T-helper 1 cell treated with Interleukin-12 subunit alpha and Interleukin-12 subunit beta and Interleukin-4 antibody, amounts not matched to agents 30 μg/mL and 1 μg/mL, for 36 hours (primary cell): ENCODE data around the gene CTDP1.
A peak's percentile ranks its signal among the peaks of the same experiment; 100 is the strongest.
"Not testable (repeated sequence)": the region's sequence is repeated elsewhere in the genome, so short reads cannot be mapped to it uniquely, and the experiment has no call there.

Source experiments
- H3K27ac Mint-ChIP-seq: one replicate; pipeline ENCODE4 v1.8.0; 2021; ENCODE audit warnings: mild to moderate bottlenecking, mixed read lengths
- H3K27me3 Mint-ChIP-seq: one replicate; pipeline ENCODE4 v1.8.0; 2021; ENCODE audit warnings: low read depth, mixed read lengths
- H3K36me3 Mint-ChIP-seq: one replicate; pipeline ENCODE4 v1.8.0; 2021; ENCODE audit warnings: low read depth, mixed read lengths
- H3K4me1 Mint-ChIP-seq: one replicate; pipeline ENCODE4 v1.8.0; 2021; ENCODE audit warnings: low read depth, mixed read lengths
- H3K4me3 Mint-ChIP-seq: one replicate; pipeline ENCODE4 v1.8.0; 2021; ENCODE audit warnings: mild to moderate bottlenecking, moderate library complexity, mixed read lengths
- H3K9me3 Mint-ChIP-seq: one replicate; pipeline ENCODE4 v1.8.0; 2021; ENCODE audit warnings: mixed read lengths

CTDP1 gene

DNA sequence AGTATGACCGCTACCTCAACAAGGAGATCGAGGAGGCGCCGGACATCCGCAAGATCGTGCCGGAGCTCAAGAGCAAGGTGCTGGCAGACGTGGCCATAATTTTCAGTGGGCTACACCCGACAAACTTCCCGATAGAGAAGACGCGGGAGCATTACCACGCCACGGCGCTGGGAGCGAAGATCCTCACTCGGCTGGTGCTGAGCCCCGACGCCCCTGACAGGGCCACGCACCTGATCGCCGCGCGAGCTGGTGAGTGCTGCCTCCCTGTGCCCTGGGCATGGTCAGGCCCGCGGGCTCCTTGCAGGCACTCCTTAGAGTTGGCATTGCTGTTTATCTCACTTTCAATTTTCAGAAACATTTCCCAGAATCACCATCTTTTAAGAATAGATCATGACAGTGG, 35.7 kb downstream of the CTDP1 start:
- Mint-ChIP-seq H3K36me3 (peaks cover 48% of the 10 kb centered on the region), H3K27me3 (no peaks in the 10 kb centered on the region), H3K4me3 (no peak overlapping the region), H3K4me1 (peaks cover 6% of the 10 kb centered on the region), H3K9me3 (peaks cover 6% of the 10 kb centered on the region), H3K27ac (peak overlapping the region; percentile 55)

DNA sequence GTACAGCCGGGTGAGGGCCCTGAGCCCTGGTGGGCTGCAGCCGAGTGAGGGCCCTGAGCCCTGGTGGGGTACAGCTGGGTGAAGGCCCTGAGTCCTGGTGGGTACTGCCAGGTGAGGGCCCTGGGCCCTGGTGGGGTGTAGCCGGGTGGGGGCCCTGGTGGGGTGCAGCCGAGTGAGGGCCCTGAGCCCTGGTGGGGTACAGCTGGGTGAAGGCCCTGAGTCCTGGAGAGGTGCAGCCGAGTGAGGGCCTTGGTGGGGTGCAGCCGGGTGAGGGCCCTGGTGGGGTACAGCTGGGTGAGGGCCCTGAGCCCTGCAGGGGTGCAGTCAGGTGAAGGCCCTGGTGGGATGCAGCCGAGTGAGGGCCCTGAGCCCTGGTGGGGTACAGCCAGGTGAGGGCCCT, 37.5 kb downstream of the CTDP1 start:
- no peak overlapping the region for H3K27ac Mint-ChIP-seq
- H3K36me3 Mint-ChIP-seq: peaks cover 52% of the 10 kb centered on the region
- peaks cover 6% of the 10 kb centered on the region for H3K9me3 Mint-ChIP-seq
- H3K4me3 Mint-ChIP-seq: no peak overlapping the region
- peaks cover 6% of the 10 kb centered on the region for H3K4me1 Mint-ChIP-seq
- no peaks in the 10 kb centered on the region for H3K27me3 Mint-ChIP-seq

DNA sequence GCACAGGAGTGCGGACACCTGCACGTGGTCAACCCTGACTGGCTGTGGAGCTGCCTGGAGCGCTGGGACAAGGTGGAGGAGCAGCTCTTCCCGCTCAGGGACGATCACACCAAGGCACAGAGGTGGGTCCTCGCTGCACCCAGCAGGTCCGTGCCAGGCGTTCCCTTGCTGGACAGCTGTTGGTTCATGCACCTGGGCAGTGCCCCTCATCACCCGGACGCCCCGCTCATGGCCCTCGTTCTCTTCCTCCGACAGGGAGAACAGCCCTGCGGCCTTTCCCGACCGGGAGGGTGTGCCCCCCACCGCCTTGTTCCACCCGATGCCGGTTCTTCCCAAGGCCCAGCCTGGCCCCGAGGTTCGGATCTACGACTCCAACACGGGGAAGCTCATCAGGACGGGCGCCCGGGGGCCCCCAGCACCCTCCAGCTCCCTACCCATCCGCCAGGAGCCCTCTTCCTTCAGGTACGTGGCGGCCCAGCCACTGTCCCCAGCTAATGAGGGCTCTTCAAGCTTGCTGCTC, 38.0 kb downstream of the CTDP1 start:
- Mint-ChIP-seq H3K36me3 (peaks cover 49% of the 10 kb centered on the region), H3K27me3 (no peaks in the 10 kb centered on the region), H3K27ac (no peak overlapping the region), H3K4me3 (no peak overlapping the region), H3K4me1 (peaks cover 6% of the 10 kb centered on the region), H3K9me3 (peaks cover 6% of the 10 kb centered on the region)

DNA sequence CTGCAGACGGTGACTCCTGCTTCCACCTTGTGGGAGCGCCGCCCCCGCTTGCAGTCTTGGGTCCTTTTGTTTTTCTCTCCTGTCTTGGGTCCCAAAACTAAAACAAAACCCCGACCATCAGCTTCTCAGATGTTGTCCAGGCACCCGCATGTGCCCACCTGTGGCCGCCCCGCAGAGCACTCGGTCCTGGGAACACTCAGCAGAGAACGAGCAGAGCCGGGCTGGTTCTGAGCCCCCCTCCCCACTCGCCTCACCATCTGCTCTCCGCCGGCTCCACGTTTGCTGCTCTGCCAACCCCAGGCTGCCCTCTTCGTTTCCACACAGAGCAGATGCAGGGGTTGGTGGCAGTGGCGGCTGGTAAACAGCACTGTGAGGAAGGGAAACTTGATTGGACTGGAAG, 38.5 kb downstream of the CTDP1 start:
- Mint-ChIP-seq H3K27ac (no peak overlapping the region), H3K27me3 (no peaks in the 10 kb centered on the region), H3K4me1 (peaks cover 6% of the 10 kb centered on the region), H3K4me3 (no peak overlapping the region), H3K9me3 (peaks cover 6% of the 10 kb centered on the region), H3K36me3 (peaks cover 46% of the 10 kb centered on the region)

DNA sequence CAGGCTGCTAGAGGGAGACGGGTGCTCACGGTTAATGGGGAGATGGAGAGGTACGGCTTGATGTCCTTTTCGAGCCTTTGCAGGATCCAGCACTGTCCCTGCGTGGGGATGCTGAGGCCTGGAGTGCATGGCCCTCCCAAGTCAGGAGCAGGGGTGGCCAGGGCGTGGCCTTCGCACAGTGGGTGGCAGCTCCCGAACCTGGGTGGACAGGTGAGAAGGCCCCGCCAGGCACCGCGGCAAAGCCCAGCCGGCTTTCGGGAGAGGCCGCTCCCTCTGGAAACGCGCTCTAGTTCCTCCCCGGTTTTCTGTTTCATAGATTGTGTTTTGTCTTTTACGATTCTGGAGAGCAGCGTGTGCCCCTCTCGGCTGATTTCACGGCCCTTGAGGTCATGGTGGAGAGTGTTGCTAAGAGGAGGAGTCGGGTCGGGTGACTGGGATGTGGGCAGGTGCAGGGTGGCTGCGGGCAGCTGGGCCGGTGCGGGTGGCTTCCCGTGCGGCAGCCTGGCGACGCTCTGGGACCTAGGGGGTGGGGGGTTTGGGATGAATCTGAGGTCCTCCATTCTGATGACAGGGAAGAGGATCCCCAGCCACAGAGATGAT, 39.4 kb downstream of the CTDP1 start:
- peaks cover 6% of the 10 kb centered on the region for H3K9me3 Mint-ChIP-seq
- H3K4me1 Mint-ChIP-seq: peaks cover 6% of the 10 kb centered on the region
- H3K4me3 Mint-ChIP-seq: no peak overlapping the region
- no peaks in the 10 kb centered on the region for H3K27me3 Mint-ChIP-seq
- H3K36me3 Mint-ChIP-seq: peaks cover 42% of the 10 kb centered on the region
- no peak overlapping the region for H3K27ac Mint-ChIP-seq

DNA sequence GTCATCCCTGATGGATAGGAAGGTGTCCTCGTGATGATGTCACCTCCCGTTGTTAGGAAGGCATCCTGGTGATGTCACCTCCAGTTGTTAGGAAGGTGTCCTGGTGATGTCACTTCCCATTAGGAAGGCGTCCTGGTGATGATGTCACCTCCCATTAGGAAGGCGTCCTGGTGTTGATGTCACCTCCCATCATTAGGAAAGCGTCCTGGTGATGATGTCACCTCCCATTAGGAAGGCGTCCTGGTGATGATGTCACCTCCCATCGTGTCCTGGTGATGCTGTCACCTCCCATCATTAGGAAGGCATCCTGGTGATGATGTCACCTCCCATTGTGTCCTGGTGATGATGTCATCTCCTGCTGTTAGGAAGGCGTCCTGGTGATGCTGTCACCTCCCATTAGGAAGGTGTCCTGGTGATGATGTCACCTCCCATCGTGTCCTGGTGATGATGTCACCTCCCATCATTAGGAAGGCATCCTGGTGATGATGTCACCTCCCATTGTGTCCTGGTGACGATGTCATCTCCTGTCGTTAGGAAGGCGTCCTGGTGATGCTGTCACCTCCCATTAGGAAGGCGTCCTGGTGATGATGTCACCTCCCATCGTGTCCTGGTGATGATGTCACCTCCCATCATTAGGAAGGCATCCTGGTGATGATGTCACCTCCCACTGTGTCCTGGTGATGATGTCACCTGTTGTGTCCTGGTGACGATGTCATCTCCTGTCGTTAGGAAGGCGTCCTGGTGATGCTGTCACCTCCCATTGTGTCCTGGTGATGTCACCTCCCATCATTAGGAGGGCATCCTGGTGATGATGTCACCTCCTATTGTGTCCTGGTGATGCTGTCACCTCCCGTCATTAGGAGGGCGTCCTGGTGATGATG, 40.1 kb downstream of the CTDP1 start:
- not testable (repeated sequence) for H3K4me3 Mint-ChIP-seq, H3K27me3 Mint-ChIP-seq, H3K4me1 Mint-ChIP-seq, H3K9me3 Mint-ChIP-seq
- Mint-ChIP-seq H3K36me3 (peaks cover 42% of the 10 kb centered on the region), H3K27ac (peak overlapping the region; percentile 41)

DNA sequence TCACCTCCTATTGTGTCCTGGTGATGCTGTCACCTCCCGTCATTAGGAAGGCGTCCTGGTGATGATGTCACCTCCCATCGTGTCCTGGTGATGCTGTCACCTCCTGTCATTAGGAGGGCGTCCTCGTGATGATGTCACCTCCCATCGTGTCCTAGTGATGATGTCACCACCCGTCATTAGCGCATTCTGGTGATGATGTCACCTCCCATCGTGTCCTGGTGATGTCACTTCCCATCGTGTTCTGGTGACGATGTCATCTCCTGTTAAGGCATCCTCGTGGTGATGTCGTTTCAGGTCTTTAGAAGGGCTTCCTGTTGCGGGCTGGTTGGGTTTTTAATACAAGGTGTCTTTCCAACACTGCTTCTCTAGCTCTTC, 40.7 kb downstream of the CTDP1 start:
- Mint-ChIP-seq H3K4me3 (no peak overlapping the region), H3K36me3 (peaks cover 39% of the 10 kb centered on the region), H3K27me3 (no peaks in the 10 kb centered on the region), H3K9me3 (peaks cover 6% of the 10 kb centered on the region), H3K4me1 (peaks cover 6% of the 10 kb centered on the region), H3K27ac (peak overlapping the region; percentile 41)

DNA sequence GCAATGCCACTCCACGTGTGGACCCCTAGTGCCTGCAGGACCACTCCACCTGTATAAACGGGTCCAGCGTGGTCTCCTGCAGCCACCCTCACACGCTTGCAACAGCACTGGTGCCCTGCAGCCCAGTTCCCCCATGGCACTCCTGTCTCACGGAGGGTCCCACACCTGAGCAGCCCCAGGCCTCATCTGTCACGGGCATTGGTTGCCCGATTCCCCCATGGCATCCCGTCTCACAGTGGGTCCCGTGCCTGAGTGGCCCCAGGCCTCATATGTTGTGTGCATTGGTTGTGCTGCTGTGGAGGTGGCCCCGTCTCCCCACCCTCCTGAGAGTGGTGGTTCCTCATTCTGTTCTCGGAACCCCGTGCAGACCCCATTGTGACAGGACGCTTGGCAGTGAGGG, 43.4 kb downstream of the CTDP1 start:
- Mint-ChIP-seq H3K36me3 (peaks cover 52% of the 10 kb centered on the region), H3K4me1 (no peaks in the 10 kb centered on the region), H3K9me3 (peaks cover 6% of the 10 kb centered on the region), H3K27me3 (no peaks in the 10 kb centered on the region), H3K4me3 (no peak overlapping the region), H3K27ac (no peak overlapping the region)

DNA sequence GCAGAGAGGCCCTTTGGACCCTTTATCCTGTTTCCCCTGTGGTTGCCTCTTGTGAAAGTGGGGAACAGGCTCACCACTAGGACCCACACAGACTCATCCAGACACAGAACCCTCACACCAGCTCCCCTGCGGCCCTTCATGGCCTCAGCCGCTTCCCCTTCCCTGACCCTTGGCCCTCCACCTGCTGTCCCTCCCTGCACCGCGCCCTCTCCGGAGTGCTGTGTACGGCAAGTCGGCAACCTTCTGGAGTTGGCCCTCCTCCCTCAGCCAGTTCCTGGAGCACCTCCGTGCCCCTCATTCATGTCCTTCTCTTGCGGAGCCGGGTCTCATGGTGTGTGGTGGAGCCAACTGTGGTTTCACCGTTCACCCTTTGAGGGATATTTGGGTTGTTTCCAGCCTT, 44.0 kb downstream of the CTDP1 start:
- Mint-ChIP-seq H3K4me1 (no peaks in the 10 kb centered on the region), H3K36me3 (peaks cover 52% of the 10 kb centered on the region), H3K27ac (no peak overlapping the region), H3K4me3 (no peak overlapping the region), H3K9me3 (peaks cover 10% of the 10 kb centered on the region), H3K27me3 (no peaks in the 10 kb centered on the region)

DNA sequence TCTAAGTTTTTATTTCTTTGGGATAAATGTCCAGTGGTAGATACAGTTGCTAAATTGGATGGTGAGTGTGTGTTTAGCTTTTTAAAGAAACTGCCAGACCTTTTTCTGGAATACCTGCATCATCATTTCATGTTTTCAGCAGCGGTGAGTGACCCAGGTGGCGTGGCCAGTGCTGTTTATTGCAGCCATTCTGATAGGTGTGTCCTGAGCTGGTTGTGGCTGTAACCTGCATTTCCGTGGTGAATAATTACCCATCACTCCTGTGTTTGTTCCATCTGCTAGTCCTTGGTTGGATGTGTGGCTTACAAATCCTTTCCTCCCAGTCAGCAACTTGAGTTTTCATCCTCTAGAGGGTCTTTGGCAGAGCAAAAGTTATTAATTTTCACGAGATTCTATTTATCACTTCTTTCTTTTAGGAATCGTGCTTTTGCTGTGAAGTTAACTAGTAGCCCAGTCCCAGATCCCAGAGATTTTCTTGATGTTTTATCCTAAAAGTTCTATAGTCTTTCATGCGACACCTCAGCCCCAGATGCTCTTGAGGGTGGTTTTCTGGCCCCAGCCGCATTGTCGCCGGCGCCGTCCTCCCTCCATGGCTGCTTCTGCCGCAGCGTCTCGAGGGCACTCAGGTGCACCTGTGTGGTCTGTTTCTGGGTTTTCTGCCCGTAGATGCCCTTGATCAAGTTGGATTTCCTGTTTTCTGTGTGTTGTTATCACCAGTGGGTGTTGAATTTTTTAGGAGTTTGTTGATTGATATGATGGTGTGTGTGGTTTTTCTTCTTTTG, 44.9 kb downstream of the CTDP1 start:
- Mint-ChIP-seq H3K4me3 (no peak overlapping the region), H3K9me3 (peaks cover 7% of the 10 kb centered on the region), H3K36me3 (peaks cover 52% of the 10 kb centered on the region), H3K4me1 (no peaks in the 10 kb centered on the region), H3K27ac (no peak overlapping the region), H3K27me3 (no peaks in the 10 kb centered on the region)

DNA sequence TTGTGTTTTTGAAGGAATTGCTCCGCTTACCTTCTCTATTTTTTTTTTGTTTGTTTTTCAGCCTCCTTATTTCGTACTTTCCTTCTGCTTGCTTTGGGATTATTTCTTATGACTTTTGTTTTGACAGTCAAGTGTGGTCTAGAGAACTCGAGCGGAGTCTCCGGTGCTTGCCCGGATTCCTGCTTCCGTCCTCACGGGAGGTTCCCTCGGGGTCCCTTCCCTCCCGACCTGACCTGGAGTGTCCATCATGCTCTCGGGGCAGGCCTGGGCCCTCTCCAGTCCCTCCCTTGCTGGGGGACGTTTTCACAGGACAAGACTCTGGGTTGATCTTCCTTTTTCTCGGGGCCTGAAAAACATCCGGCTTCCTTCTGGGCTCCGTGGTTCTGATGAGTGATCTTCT, 45.9 kb downstream of the CTDP1 start:
- H3K4me3 Mint-ChIP-seq: no peak overlapping the region
- H3K4me1 Mint-ChIP-seq: no peaks in the 10 kb centered on the region
- peaks cover 51% of the 10 kb centered on the region for H3K36me3 Mint-ChIP-seq
- H3K9me3 Mint-ChIP-seq: peaks cover 11% of the 10 kb centered on the region
- no peaks in the 10 kb centered on the region for H3K27me3 Mint-ChIP-seq
- no peak overlapping the region for H3K27ac Mint-ChIP-seq

DNA sequence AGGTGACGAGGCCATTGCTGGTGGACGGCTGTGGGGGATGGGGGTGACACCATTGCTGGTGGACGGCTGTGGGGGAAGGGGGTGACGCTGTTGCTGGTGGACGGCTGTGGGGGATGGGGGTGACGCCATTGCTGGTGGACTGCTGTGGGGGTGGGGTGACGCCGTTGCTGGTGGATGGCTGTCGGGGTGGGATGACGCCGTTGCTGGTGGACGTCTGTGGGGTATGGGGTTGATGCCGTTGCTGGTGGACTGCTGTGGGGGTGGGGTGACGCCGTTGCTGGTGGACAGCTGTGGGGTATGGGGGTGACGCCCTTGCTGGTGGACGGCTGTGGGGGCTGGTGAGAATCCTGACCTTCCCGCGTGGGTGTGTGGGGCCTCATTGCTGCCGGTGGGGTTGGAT, 47.1 kb downstream of the CTDP1 start:
- no peak overlapping the region for H3K27ac Mint-ChIP-seq
- no peaks in the 10 kb centered on the region for H3K4me1 Mint-ChIP-seq
- peaks cover 59% of the 10 kb centered on the region for H3K36me3 Mint-ChIP-seq
- no peaks in the 10 kb centered on the region for H3K27me3 Mint-ChIP-seq
- H3K4me3 Mint-ChIP-seq: no peak overlapping the region
- H3K9me3 Mint-ChIP-seq: peaks cover 15% of the 10 kb centered on the region

DNA sequence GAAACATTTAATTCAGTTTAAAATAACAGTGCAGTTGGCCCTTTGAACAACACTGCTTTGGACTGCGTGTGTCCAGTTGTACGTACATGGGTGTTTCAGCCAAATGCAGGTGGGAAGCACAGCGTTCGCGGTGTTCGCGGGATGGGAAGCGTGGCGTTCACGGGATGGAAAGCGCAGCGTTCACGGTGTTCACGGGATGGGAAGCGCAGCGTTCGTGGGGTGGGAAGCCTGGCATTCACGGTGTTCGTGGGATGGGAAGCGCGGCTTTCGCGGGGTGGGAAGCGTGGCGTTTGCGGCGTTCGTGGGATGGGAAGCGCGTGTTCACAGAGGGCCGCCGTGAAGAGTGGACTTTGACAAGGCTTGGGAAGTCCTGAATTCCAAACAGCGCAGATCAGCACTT, 47.6 kb downstream of the CTDP1 start:
- Mint-ChIP-seq H3K36me3 (peaks cover 63% of the 10 kb centered on the region), H3K4me3 (no peak overlapping the region), H3K27ac (no peak overlapping the region), H3K4me1 (no peaks in the 10 kb centered on the region), H3K9me3 (peaks cover 19% of the 10 kb centered on the region), H3K27me3 (no peaks in the 10 kb centered on the region)

DNA sequence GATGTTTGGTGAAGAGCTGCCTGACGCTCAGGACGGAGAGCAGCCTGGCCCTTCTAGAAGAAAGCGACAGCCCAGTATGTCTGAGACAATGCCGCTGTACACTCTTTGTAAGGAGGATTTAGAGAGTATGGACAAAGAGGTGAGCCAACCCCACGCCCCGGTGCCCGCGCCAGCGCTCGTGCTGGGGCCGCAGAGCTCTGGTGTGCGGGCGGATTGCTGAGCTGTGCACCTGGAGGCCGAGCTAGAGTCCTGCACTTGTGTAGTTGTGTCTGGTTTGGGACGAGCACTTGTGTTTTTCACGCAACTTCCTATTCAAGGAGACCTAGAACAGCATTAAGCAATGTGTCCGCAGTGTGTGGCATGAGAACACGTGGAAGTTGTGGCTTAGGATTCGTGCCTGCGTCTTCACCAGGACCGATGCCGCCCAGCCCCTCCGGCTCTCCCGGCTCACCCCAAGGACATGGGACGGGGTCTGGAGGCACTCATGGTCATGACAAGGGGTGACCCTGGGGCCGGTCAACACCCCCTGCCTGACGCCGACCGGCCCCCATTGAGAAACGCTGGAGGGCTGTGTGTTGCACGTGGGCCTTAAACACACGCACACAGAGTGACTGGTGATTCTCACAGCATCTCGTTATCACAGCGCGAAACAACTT, 49.5 kb downstream of the CTDP1 start:
- Mint-ChIP-seq H3K27ac (no peak overlapping the region), H3K27me3 (no peaks in the 10 kb centered on the region), H3K4me1 (no peaks in the 10 kb centered on the region), H3K9me3 (peaks cover 24% of the 10 kb centered on the region), H3K4me3 (no peak overlapping the region), H3K36me3 (peaks cover 69% of the 10 kb centered on the region)
